Prostate gland (tissue), 2 donors: ENCODE results near the gene SHISA5. TPM values are rescaled to one million over a fixed set of nuclear protein-coding genes. Genes with fewer than 3 reads are reported as not detected.

Experiments
- DNase-seq: peaks from one replicate; pipeline ENCODE4 v3.0.0-alpha.2; 2019; ENCODE audit warnings: low spot score
- H3K27ac ChIP-seq, 2 donors: fragments of 200-600 bp; sonication (generic); 2 replicates each; pipeline ENCODE4 v1.5.1; 2017 to 2019
- H3K27me3 ChIP-seq: fragments of 200-600 bp; sonication (generic); replicated peaks from 2 replicates; pipeline ENCODE4 v1.5.1; 2019; ENCODE audit not compliant: insufficient read depth
- H3K36me3 ChIP-seq, 2 donors: fragments of 200-600 bp; sonication (generic); 1 replicate in 1 of 2; 2 replicates in 1 of 2; pipeline versions ENCODE4 v1.5.1 to v1.8.1; 2017 to 2019
- H3K4me1 ChIP-seq: fragments of 200-600 bp; sonication (generic); replicated peaks from 2 replicates; pipeline ENCODE4 v1.5.1; 2019
- H3K4me3 ChIP-seq, 2 donors: fragments of 200-600 bp; sonication (generic); 2 replicates each; pipeline ENCODE4 v1.5.1; 2017 to 2019
- H3K9me3 ChIP-seq: fragments of 200-600 bp; sonication (generic); 2 replicates; pipeline ENCODE4 v1.5.1; 2017
- POLR2A ChIP-seq: fragments of 450-650 bp; IDR thresholded peaks from one replicate; pipeline ENCODE4 v1.6.1; 2016; ENCODE audit warnings: antibody characterized with exemption, mild to moderate bottlenecking
- POLR2AphosphoS5 ChIP-seq: sonication (generic); formaldehyde crosslinking; IDR thresholded peaks from one replicate; pipeline ENCODE4 v1.6.1; 2017; ENCODE audit warnings: antibody characterized with exemption
- WGBS: methylation state at CpG from one replicate; pipeline ENCODE4 v1.1.5; 2018; 5-methylcytosine and 5-hydroxymethylcytosine counted together
- intact Hi-C: fragments of 100-400 bp; cut with DNase I; formaldehyde crosslinking; loops from one replicate; pipeline ENCODE4 v1.14.2; 2022
- total RNA-seq, 2 donors: library from RNA; depleted of rRNA; stranded (reverse); fragments of >200 nt; gene quantifications; one replicate each; pipeline ENCODE4 v1.1.0, GENCODE V29; 2016
- TF ChIP-seq, protein P1 (sequence below), 4 experiments: fragments of 200-600 bp in 2 of 4; fragments of 450-650 bp in 2 of 4; sonication (generic) in 2 of 4; IDR thresholded peaks; 1 replicate in 3 of 4; 2 replicates in 1 of 4; pipeline ENCODE4 v1.5.1; 2016 to 2019; ENCODE audit warnings: antibody characterized with exemption in 4 of 4, mild to moderate bottlenecking in 2 of 4, moderate library complexity in 2 of 4

The SHISA5 gene
- total RNA-seq, 2 donors from 2014 or later, result 152 to 231 TPM

DNA sequence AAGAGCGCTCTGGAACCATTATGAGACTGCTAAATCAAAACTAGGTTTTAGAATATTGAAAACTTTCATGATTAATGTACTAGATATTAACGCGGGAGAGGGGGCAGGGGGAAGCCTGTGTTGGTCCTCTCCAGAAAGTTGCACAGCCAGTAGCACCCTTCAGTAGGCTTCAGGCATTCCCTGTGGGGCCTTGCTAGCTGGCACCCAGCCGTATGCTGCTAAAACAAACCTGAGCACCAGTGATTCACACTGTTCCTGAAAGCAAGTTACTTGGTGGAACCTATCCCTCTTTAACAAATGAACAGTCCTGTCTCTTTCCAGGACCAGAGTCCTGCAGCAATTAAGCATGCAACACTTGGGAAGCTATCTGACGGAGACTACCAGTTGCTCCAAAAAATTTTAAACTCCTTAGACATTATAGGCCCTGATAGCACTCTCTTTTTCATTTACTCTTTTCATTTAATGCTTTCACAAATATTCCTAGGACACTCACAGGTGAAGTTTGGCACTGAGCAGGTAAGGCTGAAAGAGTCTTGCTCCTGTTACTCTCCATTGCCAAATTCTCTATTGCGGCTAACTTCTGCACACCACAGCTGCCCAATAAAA lies 58.6 kb downstream of the SHISA5 start:
- Histone ChIP-seq H3K9me3 (no peaks in the 10 kb centered on the region), H3K36me3 (no peaks in the 10 kb centered on the region), H3K27ac (no peak overlapping the region), H3K4me3 (no peak overlapping the region), H3K4me1 (peaks cover 7% of the 10 kb centered on the region), H3K27me3 (no peaks in the 10 kb centered on the region)
- TF ChIP-seq POLR2A (no peak), POLR2AphosphoS5 (no peak)
- TF ChIP-seq, protein P1, sequence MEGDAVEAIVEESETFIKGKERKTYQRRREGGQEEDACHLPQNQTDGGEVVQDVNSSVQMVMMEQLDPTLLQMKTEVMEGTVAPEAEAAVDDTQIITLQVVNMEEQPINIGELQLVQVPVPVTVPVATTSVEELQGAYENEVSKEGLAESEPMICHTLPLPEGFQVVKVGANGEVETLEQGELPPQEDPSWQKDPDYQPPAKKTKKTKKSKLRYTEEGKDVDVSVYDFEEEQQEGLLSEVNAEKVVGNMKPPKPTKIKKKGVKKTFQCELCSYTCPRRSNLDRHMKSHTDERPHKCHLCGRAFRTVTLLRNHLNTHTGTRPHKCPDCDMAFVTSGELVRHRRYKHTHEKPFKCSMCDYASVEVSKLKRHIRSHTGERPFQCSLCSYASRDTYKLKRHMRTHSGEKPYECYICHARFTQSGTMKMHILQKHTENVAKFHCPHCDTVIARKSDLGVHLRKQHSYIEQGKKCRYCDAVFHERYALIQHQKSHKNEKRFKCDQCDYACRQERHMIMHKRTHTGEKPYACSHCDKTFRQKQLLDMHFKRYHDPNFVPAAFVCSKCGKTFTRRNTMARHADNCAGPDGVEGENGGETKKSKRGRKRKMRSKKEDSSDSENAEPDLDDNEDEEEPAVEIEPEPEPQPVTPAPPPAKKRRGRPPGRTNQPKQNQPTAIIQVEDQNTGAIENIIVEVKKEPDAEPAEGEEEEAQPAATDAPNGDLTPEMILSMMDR (IDR thresholded peaks at IDR 0.05), result no peak
- WGBS, result 65% methylated on average over 6 of the region's 6 CpGs
- intact Hi-C loops, result no loop called here
- no peak for DNase-seq

DNA sequence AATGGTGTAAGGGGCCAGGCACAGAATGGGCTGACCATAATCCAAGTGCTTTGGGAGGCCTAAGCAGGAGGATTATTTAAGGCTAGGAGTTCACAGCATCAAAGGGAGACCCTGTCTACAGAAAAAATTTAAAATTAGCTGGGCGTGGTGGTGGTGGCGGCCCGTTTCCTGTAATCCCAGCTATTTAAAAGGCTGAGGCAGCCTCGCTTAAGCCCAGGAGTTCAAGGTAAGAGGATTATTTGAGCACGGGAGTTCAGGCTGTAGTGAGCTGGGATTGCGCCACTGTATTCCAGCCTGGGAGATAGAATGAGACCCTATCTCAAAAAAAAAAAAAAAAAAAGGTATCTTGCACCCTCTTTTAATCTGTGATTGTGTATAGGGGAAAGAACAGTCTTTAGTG lies 62.0 kb downstream of the SHISA5 start:
- intact Hi-C loops, result no loop called here

DNA sequence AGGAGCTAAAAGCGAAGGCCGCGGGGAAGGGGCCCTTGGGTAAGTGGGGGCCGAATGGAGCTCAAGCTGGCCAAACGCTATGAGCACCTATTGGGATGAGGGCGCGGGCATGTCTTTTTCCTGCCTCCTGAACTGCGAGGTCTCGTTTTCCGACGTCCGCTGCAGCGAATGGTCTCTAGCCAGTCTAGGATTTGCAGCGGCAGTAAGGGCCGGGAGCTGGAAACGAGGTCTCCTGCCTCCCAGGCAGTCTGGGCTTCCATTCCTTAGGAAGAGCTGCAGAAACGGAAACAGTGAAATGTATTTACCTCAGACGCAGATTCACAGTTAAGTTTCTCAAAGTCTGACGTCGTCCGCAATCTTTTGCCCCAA lies 63.4 kb downstream of the SHISA5 start:
- Histone ChIP-seq H3K27me3 (no peaks in the 10 kb centered on the region), H3K4me1 (no peaks in the 10 kb centered on the region), H3K27ac (peak overlapping the region; percentile 89 to 91), H3K36me3 (no peaks in the 10 kb centered on the region), H3K9me3 (no peaks in the 10 kb centered on the region), H3K4me3 (peak overlapping the region; percentile 87 to 96)
- whole genome bisulfite sequencing, result 1% methylated on average over 21 of the region's 21 CpGs
- intact Hi-C loops, result no loop called here
- TF ChIP-seq, protein P1 (IDR thresholded peaks at IDR 0.05), result no peak
- no peak for DNase-seq

More for the DNA sequence above, 62.0 kb downstream of the SHISA5 start:
- no peak for DNase-seq
- no peaks in the 10 kb centered on the region for H3K36me3 ChIP-seq
- TF ChIP-seq POLR2AphosphoS5, result no peak
- no peaks in the 10 kb centered on the region for H3K27me3 ChIP-seq
- no peaks in the 10 kb centered on the region for H3K9me3 ChIP-seq
- WGBS, result 76% methylated on average over 6 of the region's 6 CpGs
- no peak overlapping the region for H3K4me3 ChIP-seq
- H3K4me1 ChIP-seq, result no peaks in the 10 kb centered on the region
- H3K27ac ChIP-seq, result no peak overlapping the region

DNA sequence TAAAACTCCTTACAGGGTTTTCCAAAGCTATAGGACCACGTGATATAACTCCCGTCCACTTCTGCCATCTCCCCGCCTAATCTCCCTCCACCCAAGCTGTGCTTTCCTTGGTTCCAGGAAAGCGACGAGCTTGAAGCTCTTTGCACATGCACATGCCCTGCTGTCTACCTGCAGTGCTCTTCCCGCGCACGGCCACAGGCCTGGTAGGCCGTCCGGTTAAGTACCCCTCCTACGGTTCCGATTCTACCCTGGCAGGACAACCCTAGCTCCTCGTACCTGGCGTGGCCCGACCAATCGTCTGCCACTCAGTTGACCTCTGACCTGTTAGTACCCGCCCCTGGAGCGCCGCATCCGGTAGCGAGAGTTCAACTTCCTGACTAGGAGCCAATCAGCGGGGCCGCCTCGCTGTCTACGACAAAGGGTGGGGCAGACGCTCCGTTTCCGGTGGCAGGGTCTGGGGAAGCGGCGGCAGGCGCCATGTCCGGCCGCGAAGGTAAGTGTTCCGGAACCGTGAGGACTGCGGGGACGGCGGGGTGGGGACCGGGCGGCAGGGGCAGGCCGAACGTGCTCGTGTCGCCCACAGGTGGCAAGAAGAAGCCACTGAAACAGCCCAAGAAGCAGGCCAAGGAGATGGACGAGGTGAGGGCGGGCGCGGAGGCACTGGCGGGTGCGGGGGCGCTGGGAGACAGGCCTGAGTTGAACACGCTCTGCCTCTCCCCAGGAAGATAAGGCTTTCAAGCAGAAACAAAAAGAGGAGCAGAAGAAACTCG lies 64.0 kb downstream of the SHISA5 start, which contains the start of the genes CCDC51 and TMA7:
Gene CCDC51, minus strand, starts transcription at position 300 of the 770 bp plus-strand sequence. CDS start 4,991 bp downstream, outside the sequence.
Gene TMA7, plus strand, starts transcription at position 438 of the 770 bp plus-strand sequence. Its CDS starts 40 bp downstream, at position 478.
- Histone ChIP-seq H3K27ac (peak within 1 kb of the TSS; percentile 89 to 91), H3K4me1 (no peaks in the 10 kb centered on the region), H3K4me3 (peak within 1 kb of the TSS; percentile 87 to 96), H3K27me3 (no peaks in the 10 kb centered on the region), H3K9me3 (no peaks in the 10 kb centered on the region), H3K36me3 (no peaks in the 10 kb centered on the region)
- intact Hi-C loops, result loop anchor here (5.0 to 10.0 kb wide), 2 partner anchors 135 to 248 kb away; partner anchors contain the start of gene NME6
- WGBS, result 0% methylated on average over 39 of the region's 54 CpGs
- peak; percentile 99 for DNase-seq
- TF ChIP-seq POLR2AphosphoS5 (peak; percentile 100), POLR2A (peak; percentile 89)
- TF ChIP-seq, protein P1 (IDR thresholded peaks at IDR 0.05), result peak in 2 of 4 experiments; percentile 16 to 23

DNA sequence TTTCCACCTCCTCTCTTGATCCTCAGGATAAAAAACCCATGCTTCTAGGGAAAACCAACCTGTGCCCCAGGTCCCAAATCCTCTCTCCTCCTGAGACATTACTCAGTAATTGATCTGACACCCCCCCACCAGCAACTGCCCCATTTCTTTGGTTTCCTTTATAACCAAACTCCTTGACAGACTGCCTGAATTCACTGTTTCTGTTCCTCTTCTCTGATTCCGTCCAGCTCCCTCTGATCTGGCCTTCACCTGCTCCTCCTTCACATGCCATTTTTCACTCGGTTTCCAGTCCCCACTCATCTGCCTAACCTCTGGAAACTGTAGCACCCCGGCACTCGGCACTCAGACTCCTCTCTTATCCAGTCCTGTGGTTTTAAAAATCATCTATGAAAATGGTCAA lies 66.2 kb downstream of the SHISA5 start:
- Histone ChIP-seq H3K27me3 (no peaks in the 10 kb centered on the region), H3K27ac (no peak overlapping the region), H3K4me1 (no peaks in the 10 kb centered on the region), H3K4me3 (no peak overlapping the region), H3K9me3 (no peaks in the 10 kb centered on the region), H3K36me3 (no peaks in the 10 kb centered on the region)
- intact Hi-C loops, result loop anchor here (5.0 to 10.0 kb wide), 2 partner anchors 133 to 246 kb away; partner anchors contain the start of gene NME6
- 81% methylated on average over 4 of the region's 4 CpGs for WGBS
- no peak for TF ChIP-seq POLR2AphosphoS5
- TF ChIP-seq, protein P1 (IDR thresholded peaks at IDR 0.05), result no peak
- no peak for TF ChIP-seq POLR2A
- no peak for DNase-seq
